A549 treated with AZD2906 at 1 μM for 4 hours (cell line): ENCODE data around the gene OR52A5. TPM values are rescaled to one million over a fixed set of nuclear protein-coding genes. Genes with fewer than 3 reads are reported as not detected.

Experiments
- total RNA-seq: library from RNA; stranded (reverse); fragments of 200-300 nt; extraction: Qiagen RNA extraction; gene quantifications from 5 replicates; pipeline ENCODE4 v1.2.3, GENCODE V29; 2022

The OR52A5 gene
- not detected in 5 replicates for total RNA-seq

GRCh38 chr11:5137996-5138395 lies at the start of gene OR52A5:
Gene OR52A5, minus strand, starts transcription at chr11:5138356. Its CDS starts 5,714 bp downstream, at chr11:5132642.

GRCh38 chr11:5154657-5155056 lies 16.5 kb upstream of the OR52A5 start, which contains the start of gene OR52A1:
Gene OR52A1, minus strand, starts transcription at chr11:5154757. Its CDS starts 2,388 bp downstream, at chr11:5152369.

Other genes starting within 250 kb of the OR52A5 start
- gene OR51A7, start 234.6 kb downstream of the OR52A5 start, total RNA-seq = not detected in 5 replicates
- gene OR51G2, start 219.0 kb downstream of the OR52A5 start, total RNA-seq = not detected in 5 replicates
- gene OR51G1, start 214.0 kb downstream of the OR52A5 start, total RNA-seq = not detected in 5 replicates
- gene OR51A4, start 190.8 kb downstream of the OR52A5 start, total RNA-seq = not detected in 5 replicates
- gene OR51A2, start 182.6 kb downstream of the OR52A5 start, total RNA-seq = not detected in 5 replicates
- not detected in 5 replicates for gene OR51L1, start 143.5 kb downstream of the OR52A5 start, total RNA-seq
- gene OR52J3, start 91.8 kb downstream of the OR52A5 start, total RNA-seq = not detected in 5 replicates
- gene OR52E2, start 78.7 kb downstream of the OR52A5 start, total RNA-seq = not detected in 5 replicates
- not detected in 5 replicates for gene OR52E1, start 68.8 kb downstream of the OR52A5 start, total RNA-seq
- gene OR52A1, start 16.4 kb upstream of the OR52A5 start, total RNA-seq = not detected in 5 replicates
- gene OR51V1, start 62.3 kb upstream of the OR52A5 start, total RNA-seq = not detected in 5 replicates
- 0.24 TPM in 1 of 5 replicates, not detected in the others for gene HBB, start 88.7 kb upstream of the OR52A5 start, total RNA-seq
- gene HBD, start 96.1 kb upstream of the OR52A5 start, total RNA-seq = not detected in 5 replicates
- not detected in 5 replicates for gene HBG1, start 111.5 kb upstream of the OR52A5 start, total RNA-seq
- gene HBG2, start 116.4 kb upstream of the OR52A5 start, total RNA-seq = not detected in 5 replicates
- gene HBE1, start 131.6 kb upstream of the OR52A5 start, total RNA-seq = 0.10 to 0.19 TPM (median 0.17 TPM) in 3 of 5 replicates, not detected in the others
- not detected in 5 replicates for gene OR51B4, start 163.6 kb upstream of the OR52A5 start, total RNA-seq
- gene OR51B2, start 185.9 kb upstream of the OR52A5 start, total RNA-seq = not detected in 5 replicates
- not detected in 5 replicates for gene OR51B5, start 205.2 kb upstream of the OR52A5 start, total RNA-seq
- gene OR51B6, start 213.2 kb upstream of the OR52A5 start, total RNA-seq = not detected in 5 replicates
- not detected in 5 replicates for gene OR51M1, start 245.5 kb upstream of the OR52A5 start, total RNA-seq